Stimulated activated CD8-positive, alpha-beta memory T cell treated with anti-CD3 and anti-CD28 coated beads, Interleukin-2, amount 100 ng/mL, for 1 hour (primary cell): ENCODE results near the gene VTI1A.

ENCODE experiments used
- DNase-seq, 2 donors: peaks; one replicate each; pipeline ENCODE4 v3.0.0-alpha.2; 2020; ENCODE audit warnings: low read depth in 2 of 2

Gene VTI1A

DNA sequence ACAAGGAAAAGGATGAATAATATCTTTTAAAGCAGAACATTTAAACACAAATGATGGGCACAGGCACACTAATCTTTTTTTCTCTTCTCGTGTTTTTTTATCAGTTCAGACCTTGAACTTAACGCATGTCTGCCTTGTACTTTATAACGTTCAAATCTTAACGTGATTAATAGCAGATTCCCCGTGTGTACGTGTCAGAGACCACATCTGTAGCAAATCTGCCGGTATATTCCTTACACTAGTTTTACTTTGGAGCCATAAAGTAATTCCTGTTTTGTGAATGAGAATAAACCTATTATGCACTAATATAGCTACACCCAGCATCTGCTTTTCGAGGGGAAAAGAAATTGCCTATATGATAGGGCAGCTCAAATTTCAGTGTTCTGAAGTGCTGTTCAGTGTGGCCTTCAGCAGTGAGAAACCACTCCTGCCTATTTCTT is 337.0 kb downstream of the VTI1A start:
- DNase-seq, result no peak

DNA sequence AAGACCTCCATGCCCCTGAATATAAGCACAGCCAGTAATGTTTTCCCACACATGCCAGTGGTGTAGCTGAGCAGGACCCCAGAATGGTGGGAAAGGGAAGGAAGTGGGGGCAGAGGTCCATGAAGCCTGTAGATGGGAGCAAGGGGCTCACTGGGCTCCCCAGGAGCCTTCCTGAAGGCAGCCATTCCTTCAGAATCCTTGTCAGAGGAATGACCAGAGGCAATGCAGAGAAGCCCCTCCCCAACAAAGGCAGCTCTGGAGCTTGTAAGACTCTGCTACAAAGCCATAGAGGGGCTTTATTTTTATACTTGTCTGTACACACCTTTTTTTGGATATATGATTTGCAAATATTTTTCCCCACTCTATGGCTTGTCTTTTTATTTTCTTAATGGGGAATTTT is 338.1 kb downstream of the VTI1A start:
- DNase-seq, result no peak

DNA sequence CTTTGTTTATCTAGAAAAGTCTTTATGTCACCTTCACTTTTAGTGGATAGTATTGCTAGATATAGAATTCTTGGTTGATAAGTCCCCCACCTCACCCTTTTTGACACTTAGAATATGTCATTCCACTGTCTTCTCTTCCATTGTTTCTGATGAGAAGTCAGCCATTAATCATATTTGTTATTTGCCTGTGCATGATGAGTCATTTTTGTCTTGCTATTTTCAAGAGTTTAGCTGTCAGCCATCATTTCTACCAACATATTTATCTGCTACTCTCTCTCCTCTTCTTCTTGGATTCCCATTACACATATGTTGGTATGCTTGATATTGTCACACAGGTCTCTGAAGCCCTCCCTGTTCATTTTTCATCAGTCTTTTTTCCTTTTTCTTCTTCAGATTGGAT is 342.2 kb downstream of the VTI1A start:
- DNase-seq, result no peak

DNA sequence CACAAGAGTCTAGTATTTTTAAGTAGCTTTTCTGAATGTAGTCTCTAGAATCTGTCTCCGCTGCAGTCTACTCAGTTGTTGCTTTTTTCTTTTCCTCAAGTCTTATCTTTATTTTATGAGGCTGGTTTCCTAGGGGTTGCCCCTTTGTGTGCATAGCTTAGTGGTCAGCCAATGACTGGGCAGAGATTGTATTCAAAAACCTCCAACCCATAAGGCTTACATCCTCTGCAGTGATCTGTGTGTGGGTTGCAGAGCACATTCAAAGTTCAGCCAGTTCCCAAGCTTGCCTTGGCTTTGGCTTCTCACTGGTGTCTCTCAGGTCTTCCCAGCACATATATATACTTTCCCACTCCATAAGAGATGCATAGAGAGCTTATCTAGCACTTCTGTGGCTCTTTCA is 343.0 kb downstream of the VTI1A start:
- no peak for DNase-seq

DNA sequence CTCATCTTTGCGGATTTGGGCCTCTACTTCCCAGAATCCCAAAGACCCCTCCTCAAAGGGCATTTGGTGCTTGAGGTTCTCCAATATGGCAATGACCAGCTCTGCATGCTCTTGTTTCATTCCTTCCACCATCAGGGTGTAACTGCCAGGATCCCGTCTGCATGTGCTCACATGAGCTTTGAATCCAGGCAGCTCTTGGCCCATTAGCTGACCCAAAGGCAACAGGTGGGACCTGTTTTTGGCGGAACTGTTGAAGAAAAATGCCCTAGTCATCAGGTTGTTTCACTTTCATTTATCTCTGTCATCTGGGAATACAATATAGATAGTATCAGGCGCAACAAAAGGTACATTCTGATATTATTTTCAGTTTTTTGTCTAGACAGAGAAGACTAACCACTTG is 343.9 kb downstream of the VTI1A start:
- no peak for DNase-seq

DNA sequence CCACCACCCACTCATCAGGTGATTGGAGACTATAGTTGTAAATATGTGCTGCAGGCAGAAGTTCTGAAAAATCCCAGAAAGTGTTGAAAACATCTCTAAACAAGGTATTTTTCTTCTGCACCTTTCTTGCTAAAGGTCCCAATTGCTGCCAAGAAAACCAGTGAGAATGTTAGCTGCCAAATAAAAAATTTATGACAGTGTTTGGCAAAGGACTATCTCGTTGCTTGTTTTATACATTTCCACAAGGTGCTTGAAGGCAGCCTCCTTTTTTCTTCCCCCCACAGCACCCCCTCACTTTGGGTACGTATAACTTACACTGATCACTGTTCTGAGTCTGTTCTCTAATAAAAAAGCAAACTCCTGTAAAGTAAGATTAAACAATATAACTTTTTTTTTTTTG is 344.4 kb downstream of the VTI1A start:
- no peak for DNase-seq

DNA sequence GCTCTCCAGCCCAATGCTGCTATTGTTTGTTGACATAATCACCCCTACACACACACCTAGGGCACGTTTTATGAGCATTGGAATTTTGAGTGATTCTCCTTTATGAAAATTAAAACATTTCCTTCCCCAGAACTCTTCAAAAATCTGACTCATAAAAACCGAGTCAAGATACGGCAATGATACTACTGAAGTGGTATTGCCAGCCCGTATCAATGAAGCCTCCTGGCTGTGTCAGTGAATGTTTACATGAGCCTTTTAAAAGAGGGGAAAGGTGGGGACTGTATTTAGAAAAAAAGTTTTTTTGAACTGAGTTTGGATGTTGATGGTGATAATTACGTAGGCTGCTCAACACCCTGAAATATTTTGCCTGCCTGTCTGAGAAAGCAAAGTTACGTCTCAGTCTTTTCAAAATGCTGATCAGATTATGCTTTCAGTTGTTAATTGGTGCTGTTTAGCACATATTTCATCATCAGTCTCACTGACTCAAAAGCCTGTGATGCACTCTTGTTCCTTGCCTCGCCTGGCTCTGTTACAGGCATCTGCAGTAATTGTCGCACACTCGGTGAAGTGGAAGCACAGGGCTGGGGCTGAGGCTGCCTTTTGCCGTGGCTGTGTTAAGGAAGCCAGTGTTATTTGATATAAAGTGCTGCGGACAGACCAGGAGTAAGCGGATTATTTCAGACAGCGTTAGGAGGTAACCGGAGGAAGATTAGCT is 345.6 kb downstream of the VTI1A start:
- no peak for DNase-seq

DNA sequence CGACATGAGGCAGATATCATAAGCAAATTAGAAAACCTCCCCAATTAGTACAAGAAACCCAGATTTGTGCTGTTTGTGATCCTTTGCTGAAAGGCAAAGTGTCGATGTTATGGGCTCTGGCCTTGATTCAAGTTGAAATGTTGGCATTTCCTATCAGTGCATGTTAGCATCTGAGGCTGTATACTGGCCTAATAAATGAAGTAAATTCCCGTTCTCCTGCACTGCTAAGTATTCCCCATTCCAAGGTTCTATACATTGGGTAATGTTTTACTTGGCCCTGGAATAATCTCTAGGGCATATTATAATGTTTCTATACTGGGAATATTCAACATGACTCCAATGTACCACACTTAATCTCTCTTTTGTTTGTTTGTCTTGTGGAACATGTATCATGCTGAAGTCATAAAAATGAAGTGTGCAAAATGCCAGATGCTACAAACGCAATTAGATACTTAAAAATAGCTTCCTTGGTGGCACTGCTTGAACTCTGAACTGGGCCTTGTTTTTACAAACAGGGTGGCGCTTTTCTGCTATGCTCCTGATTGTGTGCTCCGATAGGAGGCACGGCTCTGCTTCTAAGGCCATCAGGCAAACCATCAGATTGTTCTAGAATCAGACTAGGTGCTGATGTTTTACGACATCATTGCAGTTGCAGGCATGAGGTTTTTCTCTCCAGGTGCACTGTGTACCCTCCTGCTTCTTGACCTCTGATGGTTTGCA is 346.3 kb downstream of the VTI1A start:
- DNase-seq, result no peak

DNA sequence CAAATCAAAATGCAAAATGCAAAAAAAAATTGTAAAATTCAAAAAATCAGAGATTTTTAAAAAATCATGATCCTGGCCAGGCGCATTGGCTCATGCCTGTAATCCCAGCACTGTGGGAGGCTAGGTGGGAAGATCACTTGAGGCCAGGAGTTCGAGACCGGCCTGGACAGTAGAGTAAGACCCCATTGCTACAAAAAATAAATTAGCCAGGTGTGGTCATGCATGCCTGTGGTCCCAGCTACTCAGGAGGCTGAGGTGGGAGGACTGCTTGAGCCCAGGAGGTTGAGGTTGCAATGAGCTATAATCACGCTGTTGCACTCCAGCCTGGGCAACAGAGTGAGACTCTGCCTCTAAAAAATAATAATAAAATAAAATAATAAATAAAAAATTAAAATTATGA is 347.2 kb downstream of the VTI1A start:
- no peak for DNase-seq

DNA sequence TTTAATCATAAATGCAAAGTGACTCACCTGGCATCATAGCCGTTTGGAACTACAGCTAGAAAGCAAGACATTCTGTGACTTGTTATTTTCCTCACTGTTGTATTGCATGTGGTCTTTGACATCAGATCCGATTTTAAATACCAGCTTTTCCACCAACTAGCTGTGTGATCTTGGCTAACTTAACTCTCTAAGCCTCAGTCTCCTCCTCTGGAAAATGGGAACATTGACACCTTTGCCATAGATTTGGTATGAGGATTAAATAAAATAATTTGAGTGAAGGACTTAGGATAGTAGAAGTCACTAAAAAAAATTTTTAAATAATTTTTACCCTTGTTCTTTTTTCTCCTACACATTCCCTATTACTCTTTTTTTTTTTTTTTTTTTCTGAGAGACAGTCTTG is 348.1 kb downstream of the VTI1A start:
- no peak for DNase-seq

DNA sequence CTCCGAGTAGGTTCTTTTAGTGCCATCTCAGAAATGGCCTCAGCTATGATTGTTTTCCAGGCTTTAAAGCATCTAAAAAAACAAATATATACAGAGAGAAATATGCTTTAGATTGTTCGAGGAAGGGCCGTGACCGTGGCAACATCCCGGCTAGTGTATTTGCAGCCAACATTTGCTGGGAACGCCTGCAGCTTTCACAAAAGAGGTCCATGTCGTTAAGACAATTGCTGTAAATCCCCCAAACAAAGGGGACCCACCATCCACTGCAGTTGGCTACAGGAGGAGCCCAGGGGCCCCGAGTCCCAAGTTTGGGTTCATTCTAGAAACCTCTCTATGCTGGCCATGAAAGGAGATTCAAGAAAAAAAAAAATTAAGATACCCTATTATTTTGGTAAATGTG is 350.2 kb downstream of the VTI1A start:
- DNase-seq, result no peak

DNA sequence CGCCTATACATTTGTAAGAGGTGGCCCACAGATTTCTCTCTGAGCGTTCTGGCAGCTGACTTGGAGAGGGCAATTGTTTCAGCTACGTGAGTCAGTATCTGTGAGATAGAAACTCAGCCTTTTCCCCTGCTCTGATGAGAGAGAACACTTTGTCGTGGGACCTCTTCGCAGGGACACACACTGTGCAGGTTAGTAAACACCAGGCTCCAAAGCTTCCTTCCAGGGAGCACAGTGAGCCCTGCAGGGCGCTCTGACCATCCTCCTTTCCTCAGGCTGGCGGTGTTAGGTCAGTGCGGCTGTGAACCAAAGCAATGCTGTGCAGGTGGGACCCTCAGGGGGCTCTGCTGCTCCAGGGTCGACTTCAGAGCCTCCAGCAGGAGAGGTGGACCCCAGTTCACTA is 350.8 kb downstream of the VTI1A start:
- no peak for DNase-seq

DNA sequence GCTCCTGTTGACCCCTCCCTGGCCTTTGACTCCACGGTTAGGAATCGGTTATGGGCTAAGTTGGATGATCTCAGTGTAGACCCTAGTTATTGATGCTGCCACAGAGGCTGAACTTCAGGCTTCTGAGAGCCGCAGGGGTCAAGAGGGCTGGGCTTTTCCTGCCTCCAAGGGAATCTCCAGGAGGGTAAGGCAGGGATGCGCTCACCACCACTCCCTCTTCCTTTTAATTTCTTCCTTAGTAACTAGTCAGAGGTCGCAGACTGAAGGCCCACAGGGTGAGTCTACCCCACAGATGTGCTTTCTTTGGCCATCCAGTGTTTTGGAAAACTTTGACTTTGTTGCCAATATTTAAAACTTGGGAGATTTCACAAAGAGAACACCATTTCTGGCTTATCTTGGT is 352.0 kb downstream of the VTI1A start:
- no peak for DNase-seq

DNA sequence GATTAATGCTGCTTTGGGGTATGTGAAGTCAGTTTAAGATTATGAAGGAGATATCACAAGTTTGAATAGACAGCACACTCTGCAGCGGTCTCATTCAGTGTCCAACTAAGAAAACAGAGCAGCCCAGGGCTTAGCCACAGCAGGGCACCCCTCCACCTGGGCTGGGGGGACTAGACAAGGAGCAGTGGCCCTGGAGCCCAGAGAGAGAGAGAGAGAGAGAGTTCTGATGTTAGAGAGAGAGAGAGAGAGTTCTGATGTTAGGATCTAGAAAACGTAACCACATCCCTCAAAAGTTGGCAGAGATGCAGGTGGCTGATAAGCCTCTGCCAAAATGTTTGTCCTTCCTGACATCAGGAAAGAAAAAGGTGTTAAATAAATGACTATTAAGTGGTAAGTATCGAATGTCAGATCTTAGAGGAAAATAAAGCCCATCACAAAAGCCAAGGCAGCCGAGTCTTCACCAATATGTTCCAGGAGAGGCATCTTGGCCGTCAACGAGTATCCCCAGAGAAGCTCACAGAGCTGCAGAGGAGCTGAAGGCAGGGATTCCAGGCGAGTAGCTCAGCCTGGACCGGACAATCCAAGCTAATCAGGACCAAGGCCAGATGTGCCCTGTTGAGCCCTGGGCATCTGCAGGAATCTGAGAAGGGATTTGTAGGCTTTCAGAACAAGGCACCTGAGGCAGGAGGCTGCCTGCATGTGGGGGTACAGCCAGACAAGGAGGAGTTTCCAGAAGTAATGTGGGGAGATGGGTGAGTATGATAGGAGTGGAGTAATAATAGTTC is 352.9 kb downstream of the VTI1A start:
- DNase-seq, result no peak

DNA sequence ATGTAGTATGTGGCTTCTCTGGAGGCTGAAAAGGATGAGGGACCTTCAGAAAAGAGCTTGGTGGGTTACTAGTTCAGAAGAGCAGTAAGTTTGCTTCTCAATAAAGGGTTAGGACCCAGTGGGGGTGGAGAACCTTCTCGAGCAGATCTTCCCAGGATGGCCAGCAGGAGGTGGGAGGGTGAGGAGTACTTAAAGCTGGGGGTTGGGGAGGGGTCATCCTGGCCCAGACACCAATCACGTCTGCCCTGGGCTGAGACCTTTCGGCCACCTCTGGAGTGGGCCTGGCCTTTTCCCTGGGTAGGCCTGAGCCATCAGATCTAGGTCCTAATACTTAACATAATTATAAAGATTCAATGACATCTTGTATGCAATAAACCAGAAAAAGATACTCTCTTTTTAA is 354.0 kb downstream of the VTI1A start:
- no peak for DNase-seq

DNA sequence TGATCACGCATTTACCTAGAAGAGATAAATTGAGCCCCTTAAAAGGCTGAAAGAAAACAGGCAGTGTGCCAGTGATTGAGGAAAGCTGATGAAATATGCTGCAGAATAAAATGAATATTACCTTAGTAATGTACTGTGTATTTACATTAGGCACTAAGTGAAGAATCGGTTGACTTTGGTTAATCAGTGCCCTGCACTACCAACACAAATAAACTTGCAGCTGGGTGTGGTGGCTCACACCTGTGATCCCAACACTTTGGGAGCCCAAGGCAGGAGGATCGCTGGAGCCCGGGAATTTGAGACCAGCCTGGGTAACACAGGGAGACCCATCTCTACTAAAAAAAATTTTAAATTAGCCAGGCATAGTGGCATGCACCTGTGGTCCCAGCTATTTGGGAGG is 354.7 kb downstream of the VTI1A start:
- no peak for DNase-seq

DNA sequence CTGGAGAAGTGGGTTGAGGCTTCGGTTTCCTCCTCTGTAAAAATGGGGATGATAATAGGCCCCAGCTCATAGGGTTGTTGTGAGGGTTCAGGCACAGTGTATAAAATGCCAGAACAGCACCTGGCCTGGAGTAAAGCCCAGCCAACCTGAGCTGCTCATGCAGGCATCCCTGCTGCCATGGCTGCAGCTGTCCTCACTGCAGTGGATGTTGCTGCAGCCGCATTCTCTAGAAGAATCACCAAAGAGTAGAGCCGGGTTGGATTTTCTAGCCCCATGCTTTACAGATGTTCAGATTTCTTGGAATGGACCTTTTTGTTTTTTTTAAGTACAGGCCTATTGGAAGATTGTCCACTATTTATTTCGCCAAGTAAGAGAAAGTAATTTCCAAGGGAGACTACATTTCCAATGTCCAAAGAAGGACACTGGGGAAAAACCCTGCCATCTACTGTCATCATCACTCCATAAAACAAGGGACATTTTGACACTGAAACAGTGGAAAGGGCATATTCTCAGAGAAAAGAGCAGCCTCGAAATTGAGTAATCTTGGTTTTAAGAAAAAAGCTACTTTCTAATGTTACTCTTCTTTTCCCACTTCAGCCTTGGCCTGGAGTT is 355.5 kb downstream of the VTI1A start:
- no peak for DNase-seq

DNA sequence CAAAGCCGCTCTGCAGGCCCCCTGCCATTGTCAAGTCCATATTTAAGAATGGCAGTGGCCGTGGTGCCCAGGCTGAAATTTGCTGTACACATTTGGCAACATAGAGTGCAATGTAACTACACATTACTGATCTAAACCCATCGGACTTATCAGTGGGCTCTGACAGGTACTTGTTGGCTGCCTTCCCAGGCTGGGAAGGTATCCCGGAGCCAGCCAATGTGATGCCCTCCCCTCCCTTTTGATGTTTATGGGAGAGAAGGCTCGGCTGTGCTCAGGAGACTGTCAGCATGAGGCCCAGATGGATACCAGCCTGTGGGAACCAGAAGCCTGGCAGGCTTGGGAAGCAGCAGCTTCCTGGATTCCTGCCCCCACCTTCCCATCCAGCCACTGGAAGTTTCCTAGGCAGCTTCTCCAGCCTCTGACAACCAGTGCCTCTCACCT is 357.0 kb downstream of the VTI1A start:
- DNase-seq, result no peak

DNA sequence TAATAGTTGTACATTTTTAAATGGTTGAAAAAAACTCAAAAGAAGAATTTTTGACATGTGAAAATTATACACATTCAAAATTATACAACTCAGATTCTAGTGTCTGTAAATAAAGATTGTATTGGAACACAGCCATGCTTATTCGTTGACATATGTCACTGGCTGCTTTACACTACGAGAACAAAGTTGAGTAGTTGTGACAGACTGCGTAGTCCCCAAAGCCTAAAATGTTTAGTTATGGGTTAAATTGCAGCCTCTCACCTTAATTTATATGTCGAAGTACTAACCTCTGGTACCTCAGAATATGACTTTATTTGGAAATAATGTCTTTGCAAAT is 358.2 kb downstream of the VTI1A start:
- DNase-seq, result no peak

DNA sequence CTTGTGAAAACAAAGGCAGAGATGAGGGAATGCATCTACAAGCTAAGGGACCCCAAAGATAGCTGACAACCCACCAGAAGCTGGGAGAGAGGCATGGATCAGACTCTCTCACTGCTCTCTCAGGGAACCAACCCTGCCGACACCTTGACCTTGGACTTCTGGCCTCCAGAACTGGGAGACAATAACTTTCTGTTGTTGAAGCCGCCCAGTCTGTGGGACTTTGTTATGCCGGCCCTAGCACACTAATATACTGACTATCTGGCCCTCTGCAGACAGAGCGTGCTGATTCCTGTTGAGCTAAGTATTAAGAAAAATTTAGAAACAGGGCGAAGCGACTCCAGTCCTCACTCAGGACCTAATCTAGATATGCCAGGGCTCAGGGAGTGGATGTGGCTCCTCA is 358.7 kb downstream of the VTI1A start:
- DNase-seq, result no peak

DNA sequence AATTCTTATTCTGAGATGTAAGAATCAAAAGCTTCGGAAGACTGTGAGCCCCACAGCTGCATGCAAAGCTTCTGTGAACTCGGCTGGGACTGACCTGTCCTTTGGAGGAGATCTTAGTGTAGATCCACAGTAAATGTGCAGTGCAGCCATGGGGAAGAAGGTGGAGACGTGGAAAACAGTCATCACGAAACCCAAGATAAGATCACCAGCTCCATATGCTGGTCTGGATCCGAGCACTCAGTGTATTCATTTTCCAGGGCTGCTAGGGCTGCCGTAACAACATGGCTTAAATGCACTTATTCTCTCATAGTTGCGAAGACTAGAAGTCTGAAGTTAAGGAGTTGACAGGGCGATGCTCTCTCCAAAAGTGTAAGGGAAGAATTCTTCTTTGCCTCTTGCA is 360.0 kb downstream of the VTI1A start:
- no peak for DNase-seq

DNA sequence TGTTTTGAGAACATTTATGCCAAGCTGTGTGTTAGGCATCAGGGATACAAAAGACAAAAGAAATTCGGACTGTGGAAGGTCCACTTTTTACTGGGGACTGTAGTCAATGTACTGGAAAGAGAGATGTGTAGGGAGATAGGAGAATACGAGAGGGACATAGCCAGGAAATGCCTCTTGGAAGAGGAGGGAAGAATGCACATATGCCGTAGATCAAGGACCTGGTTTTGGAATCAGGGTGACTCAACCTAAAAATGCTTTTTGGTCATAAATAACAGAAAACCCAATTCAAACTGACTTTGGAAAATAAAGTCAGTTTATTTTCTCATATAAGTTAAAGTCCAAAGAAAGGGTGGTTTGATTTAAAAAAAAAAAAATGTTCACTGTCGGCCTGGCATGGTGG is 362.7 kb downstream of the VTI1A start:
- DNase-seq, result no peak
